ENCODE measurements around the gene KRT13. TPM values are rescaled to one million over a fixed set of nuclear protein-coding genes. Genes with fewer than 3 reads are reported as not detected.

The KRT13 gene
- polyA plus RNA-seq, 1 donor (not counting 4 experiments of a cell fraction or from before 2014, with no cell fraction given), result 24.0 TPM

- H3K9me1 ChIP-seq (ENCODE audit: control insufficient read depth, extremely low read depth, insufficient read depth, low read length), result no peaks in the 10 kb centered on the region
- FAIRE-seq, result no peak
- no peak overlapping the region for H3K9ac ChIP-seq (ENCODE audit: control insufficient read depth, extremely low read depth, insufficient read depth, low read length)
- no peak for TF ChIP-seq EZH2 (IDR thresholded peaks at IDR 0.05; ENCODE audit: low read length)
- TF ChIP-seq, protein P1, sequence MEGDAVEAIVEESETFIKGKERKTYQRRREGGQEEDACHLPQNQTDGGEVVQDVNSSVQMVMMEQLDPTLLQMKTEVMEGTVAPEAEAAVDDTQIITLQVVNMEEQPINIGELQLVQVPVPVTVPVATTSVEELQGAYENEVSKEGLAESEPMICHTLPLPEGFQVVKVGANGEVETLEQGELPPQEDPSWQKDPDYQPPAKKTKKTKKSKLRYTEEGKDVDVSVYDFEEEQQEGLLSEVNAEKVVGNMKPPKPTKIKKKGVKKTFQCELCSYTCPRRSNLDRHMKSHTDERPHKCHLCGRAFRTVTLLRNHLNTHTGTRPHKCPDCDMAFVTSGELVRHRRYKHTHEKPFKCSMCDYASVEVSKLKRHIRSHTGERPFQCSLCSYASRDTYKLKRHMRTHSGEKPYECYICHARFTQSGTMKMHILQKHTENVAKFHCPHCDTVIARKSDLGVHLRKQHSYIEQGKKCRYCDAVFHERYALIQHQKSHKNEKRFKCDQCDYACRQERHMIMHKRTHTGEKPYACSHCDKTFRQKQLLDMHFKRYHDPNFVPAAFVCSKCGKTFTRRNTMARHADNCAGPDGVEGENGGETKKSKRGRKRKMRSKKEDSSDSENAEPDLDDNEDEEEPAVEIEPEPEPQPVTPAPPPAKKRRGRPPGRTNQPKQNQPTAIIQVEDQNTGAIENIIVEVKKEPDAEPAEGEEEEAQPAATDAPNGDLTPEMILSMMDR (optimal IDR thresholded peaks at IDR 0.05 in 1 of 3, IDR thresholded peaks at IDR 0.05 in 1 of 3, conservative IDR thresholded peaks at IDR 0.05 in 1 of 3; ENCODE audit: extremely low read depth in 1 of 3, insufficient read depth in 2 of 3, low read length in 3 of 3), result no peak
- no peak overlapping the region for H2AFZ ChIP-seq (ENCODE audit: control insufficient read depth, low read length)
- H3K9me3 ChIP-seq (ENCODE audit: control insufficient read depth, low read depth, low read length), result no peaks in the 10 kb centered on the region
- peaks cover 10% of the 10 kb centered on the region for H3K27me3 ChIP-seq (ENCODE audit: control insufficient read depth, extremely low read depth, insufficient read depth, low read length)
- no peak overlapping the region for H3K27ac ChIP-seq (ENCODE audit: control insufficient read depth, insufficient read depth, low read length)
- H3K4me2 ChIP-seq (ENCODE audit: control insufficient read depth, extremely low read depth, insufficient read depth, low read depth, low read length), result peak overlapping the region; percentile 13
- no peaks in the 10 kb centered on the region for H3K79me2 ChIP-seq (ENCODE audit: control insufficient read depth, insufficient read depth, low read length)
- no peaks in the 10 kb centered on the region for H4K20me1 ChIP-seq (ENCODE audit: control insufficient read depth, extremely low read depth, insufficient read depth, low read length)
- H3K4me3 ChIP-seq (ENCODE audit: control insufficient read depth in 2 of 3, extremely low read depth in 1 of 3, insufficient read depth in 2 of 3, low read depth in 1 of 3, low read length in 3 of 3), result no peak overlapping the region
- H3K4me1 ChIP-seq (ENCODE audit: control insufficient read depth, extremely low read depth, insufficient read depth, low read length), result peaks cover 57% of the 10 kb centered on the region
- no peak for DNase-seq (ENCODE audit: low read depth, low spot score)
- dilution Hi-C loops (cut with MboI; ENCODE audit: extremely low pct_ligation_motif_present, low sequenced_read_pairs), result no loop called here
- H3K36me3 ChIP-seq (ENCODE audit: control insufficient read depth in 2 of 2, extremely low read depth in 1 of 2, insufficient read depth in 2 of 2, low read length in 2 of 2), result no peaks in the 10 kb centered on the region
Measured at GRCh38 chr17:41523225-41523593, 17.8 kb upstream of the KRT13 start.

- no peaks in the 10 kb centered on the region for H3K9me3 ChIP-seq (ENCODE audit: control insufficient read depth, low read depth, low read length)
- H3K4me1 ChIP-seq (ENCODE audit: control insufficient read depth, extremely low read depth, insufficient read depth, low read length), result peaks cover 64% of the 10 kb centered on the region
- no peaks in the 10 kb centered on the region for H3K79me2 ChIP-seq (ENCODE audit: control insufficient read depth, insufficient read depth, low read length)
- peaks cover 0 to under 1% of the 10 kb centered on the region in 2 experiments for H3K36me3 ChIP-seq (ENCODE audit: control insufficient read depth in 2 of 2, extremely low read depth in 1 of 2, insufficient read depth in 2 of 2, low read length in 2 of 2)
- DNase-seq (ENCODE audit: low read depth, low spot score), result no peak
- H3K4me2 ChIP-seq (ENCODE audit: control insufficient read depth, extremely low read depth, insufficient read depth, low read depth, low read length), result peak overlapping the region; percentile 57
- peak overlapping the region; percentile 82 for H3K27ac ChIP-seq (ENCODE audit: control insufficient read depth, insufficient read depth, low read length)
- H2AFZ ChIP-seq (ENCODE audit: control insufficient read depth, low read length), result no peak overlapping the region
- no peak for TF ChIP-seq EZH2 (IDR thresholded peaks at IDR 0.05; ENCODE audit: low read length)
- TF ChIP-seq, protein P1 (optimal IDR thresholded peaks at IDR 0.05 in 1 of 3, IDR thresholded peaks at IDR 0.05 in 1 of 3, conservative IDR thresholded peaks at IDR 0.05 in 1 of 3; ENCODE audit: extremely low read depth in 1 of 3, insufficient read depth in 2 of 3, low read length in 3 of 3), result no peak
- peak overlapping the region; percentile 36 for H3K9ac ChIP-seq (ENCODE audit: control insufficient read depth, extremely low read depth, insufficient read depth, low read length)
- H3K4me3 ChIP-seq (ENCODE audit: control insufficient read depth in 2 of 3, extremely low read depth in 1 of 3, insufficient read depth in 2 of 3, low read depth in 1 of 3, low read length in 3 of 3), result no peak overlapping the region
- FAIRE-seq, result peak; percentile 58
- no peaks in the 10 kb centered on the region for H4K20me1 ChIP-seq (ENCODE audit: control insufficient read depth, extremely low read depth, insufficient read depth, low read length)
- peaks cover 5% of the 10 kb centered on the region for H3K27me3 ChIP-seq (ENCODE audit: control insufficient read depth, extremely low read depth, insufficient read depth, low read length)
- H3K9me1 ChIP-seq (ENCODE audit: control insufficient read depth, extremely low read depth, insufficient read depth, low read length), result no peaks in the 10 kb centered on the region
- dilution Hi-C loops (cut with MboI; ENCODE audit: extremely low pct_ligation_motif_present, low sequenced_read_pairs), result no loop called here
Measured at GRCh38 chr17:41522301-41523224, 17.2 kb upstream of the KRT13 start.
